ENCODE results near the gene LAMC3. TPM values are rescaled to one million over a fixed set of nuclear protein-coding genes. Genes with fewer than 3 reads are reported as not detected.

LAMC3 gene
- total and polyA plus RNA-seq, 3 donors from 2014 or later = 35.9 to 136 (median 86.3) TPM

DNA sequence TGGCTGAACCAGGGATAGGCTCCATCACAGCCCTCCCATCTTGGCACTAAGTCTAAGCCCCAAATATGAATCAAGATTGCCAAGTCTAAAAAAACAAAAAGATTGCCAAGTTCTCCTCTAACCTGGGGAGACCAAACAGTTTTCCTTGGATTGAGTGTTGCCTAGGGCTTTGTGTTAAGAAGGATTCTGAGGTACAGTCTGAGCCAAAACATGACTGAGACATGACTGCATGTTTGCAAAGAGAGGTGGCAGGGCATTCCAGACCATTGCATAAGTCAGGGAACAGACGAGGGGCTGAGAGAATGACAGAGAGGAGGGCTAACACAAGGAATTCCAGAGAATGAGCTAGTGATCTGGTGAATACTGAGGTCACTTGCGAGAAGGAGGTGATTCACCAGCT lies 11.4 kb downstream of the LAMC3 start:
- no peak for DNase-seq
- Histone ChIP-seq H3K9me3 (no peaks in the 10 kb centered on the region), H3K36me3 (ENCODE audit: low read depth, missing control alignments) (no peaks in the 10 kb centered on the region), H3K4me1 (peaks cover 13% of the 10 kb centered on the region), H3K4me3 (no peak overlapping the region), H3K27me3 (no peaks in the 10 kb centered on the region), H3K27ac (peak overlapping the region; percentile 16 to 72)
- WGBS, 2 donors = 67 to 79% methylated on average over 2 of the region's 2 CpGs
- TF ChIP-seq, protein P1, sequence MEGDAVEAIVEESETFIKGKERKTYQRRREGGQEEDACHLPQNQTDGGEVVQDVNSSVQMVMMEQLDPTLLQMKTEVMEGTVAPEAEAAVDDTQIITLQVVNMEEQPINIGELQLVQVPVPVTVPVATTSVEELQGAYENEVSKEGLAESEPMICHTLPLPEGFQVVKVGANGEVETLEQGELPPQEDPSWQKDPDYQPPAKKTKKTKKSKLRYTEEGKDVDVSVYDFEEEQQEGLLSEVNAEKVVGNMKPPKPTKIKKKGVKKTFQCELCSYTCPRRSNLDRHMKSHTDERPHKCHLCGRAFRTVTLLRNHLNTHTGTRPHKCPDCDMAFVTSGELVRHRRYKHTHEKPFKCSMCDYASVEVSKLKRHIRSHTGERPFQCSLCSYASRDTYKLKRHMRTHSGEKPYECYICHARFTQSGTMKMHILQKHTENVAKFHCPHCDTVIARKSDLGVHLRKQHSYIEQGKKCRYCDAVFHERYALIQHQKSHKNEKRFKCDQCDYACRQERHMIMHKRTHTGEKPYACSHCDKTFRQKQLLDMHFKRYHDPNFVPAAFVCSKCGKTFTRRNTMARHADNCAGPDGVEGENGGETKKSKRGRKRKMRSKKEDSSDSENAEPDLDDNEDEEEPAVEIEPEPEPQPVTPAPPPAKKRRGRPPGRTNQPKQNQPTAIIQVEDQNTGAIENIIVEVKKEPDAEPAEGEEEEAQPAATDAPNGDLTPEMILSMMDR (IDR thresholded peaks at IDR 0.05) = no peak
- TF ChIP-seq POLR2A (IDR thresholded peaks at IDR 0.05) = no peak
- intact Hi-C loops (cut with DNase I; ENCODE audit: low total_unique reads) = no loop called here

DNA sequence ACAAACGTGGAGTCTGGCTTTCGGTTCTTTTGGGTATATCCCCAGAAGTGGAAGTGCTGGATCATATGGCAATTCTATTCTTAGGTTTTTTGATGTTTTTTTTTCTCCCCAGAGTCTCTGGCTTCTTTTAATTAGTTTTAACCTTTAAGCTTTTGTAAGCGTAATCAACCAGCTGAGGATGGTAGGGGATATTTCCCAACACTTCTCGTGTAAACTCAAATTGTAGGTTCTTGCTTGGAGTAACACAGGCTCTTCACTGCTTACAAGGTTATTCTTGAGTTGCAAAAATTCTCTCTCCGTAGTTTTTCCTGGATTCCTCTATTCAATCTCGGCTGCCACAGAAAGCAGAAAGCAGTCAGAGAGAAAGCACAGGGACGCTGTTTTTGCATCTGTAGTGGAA lies 11.9 kb downstream of the LAMC3 start:
- WGBS, 2 donors = 52 to 66% methylated on average over 7 of the region's 7 CpGs
- Histone ChIP-seq H3K27me3 (no peaks in the 10 kb centered on the region), H3K9me3 (no peaks in the 10 kb centered on the region), H3K4me3 (no peak overlapping the region), H3K4me1 (peaks cover 8% of the 10 kb centered on the region), H3K36me3 (ENCODE audit: low read depth, missing control alignments) (no peaks in the 10 kb centered on the region), H3K27ac (peak overlapping the region in 1 of 2 donors; percentile 72)
- no peak for DNase-seq
- intact Hi-C loops (cut with DNase I; ENCODE audit: low total_unique reads) = no loop called here
- no peak for TF ChIP-seq POLR2A (IDR thresholded peaks at IDR 0.05)
- TF ChIP-seq, protein P1 (IDR thresholded peaks at IDR 0.05) = no peak

DNA sequence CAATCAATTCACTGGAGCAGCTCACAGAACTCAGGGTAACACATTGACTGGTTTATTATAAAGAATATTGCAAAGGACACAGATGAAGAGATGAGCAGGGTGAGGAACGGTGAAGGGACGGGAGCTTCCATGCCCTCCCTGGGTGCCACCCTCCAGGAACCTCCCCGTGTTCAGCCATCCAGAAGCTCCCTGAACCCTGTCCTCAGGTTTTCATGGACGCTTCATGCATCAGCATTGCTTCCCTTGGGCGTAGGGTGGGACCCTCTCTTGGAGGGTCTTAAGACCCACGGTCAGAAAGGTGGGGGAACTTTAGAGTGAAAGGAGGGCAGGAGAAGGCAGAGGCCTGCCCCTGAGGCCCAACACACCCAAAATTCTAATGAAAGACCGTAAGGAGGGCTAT lies 12.8 kb downstream of the LAMC3 start:
- H3K4me3 ChIP-seq = no peak overlapping the region
- H3K9me3 ChIP-seq = no peaks in the 10 kb centered on the region
- TF ChIP-seq, protein P1 (IDR thresholded peaks at IDR 0.05) = no peak
- TF ChIP-seq POLR2A (IDR thresholded peaks at IDR 0.05) = no peak
- H3K4me1 ChIP-seq = peaks cover 7% of the 10 kb centered on the region
- 93 to 95% methylated on average over 7 of the region's 7 CpGs for WGBS, 2 donors
- intact Hi-C loops (cut with DNase I; ENCODE audit: low total_unique reads) = no loop called here
- no peak for DNase-seq
- no peaks in the 10 kb centered on the region for H3K36me3 ChIP-seq (ENCODE audit: low read depth, missing control alignments)
- no peaks in the 10 kb centered on the region for H3K27me3 ChIP-seq
- H3K27ac ChIP-seq = peak overlapping the region in 1 of 2 donors; percentile 72

DNA sequence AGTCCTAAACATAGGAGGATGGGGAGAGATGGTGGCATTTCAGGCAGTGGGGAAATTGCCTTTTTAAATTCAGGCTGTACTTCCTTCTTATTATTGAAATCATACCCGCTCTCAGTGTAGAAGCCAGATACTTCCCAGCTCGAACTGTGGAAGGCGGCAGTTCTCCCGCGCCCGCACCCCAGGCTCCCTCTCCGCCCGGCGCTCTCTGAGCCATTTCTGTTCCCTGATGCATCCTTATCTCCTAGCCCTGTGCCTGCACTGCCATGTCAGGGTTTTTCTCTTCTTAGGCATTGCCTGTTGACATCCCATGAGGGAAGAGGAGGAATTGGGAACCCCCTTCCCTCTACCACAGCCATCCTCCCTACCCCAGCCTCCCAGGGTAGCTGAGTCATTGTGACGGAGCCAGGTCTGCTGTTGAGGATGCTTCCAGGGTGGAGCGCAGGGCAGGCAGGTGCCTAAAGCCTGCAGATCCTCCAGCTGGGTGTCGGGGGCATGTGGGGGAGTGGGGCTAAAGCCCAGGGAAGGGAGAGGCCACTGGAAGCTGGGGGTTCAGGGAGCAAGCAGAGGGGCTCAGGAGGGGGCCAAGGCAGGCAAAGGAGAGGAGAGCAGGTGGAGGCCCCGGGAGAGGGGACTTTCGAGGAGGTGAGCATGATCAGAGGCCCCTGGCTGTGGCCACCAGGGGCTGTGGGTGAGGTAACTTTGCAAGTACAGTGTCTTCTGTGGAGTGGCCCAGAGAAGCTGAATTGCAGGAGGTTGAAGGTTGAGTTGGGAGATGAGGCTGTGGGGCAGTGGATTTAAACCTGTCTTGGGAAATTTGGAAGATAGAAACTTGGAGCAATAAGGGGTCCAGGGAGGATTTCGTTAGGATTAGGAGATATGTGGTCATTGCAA lies 16.2 kb downstream of the LAMC3 start:
- Histone ChIP-seq H3K36me3 (ENCODE audit: low read depth, missing control alignments) (no peaks in the 10 kb centered on the region), H3K9me3 (no peaks in the 10 kb centered on the region), H3K4me3 (no peak overlapping the region), H3K27me3 (no peaks in the 10 kb centered on the region), H3K27ac (no peak overlapping the region), H3K4me1 (peaks cover 17% of the 10 kb centered on the region)
- TF ChIP-seq POLR2A (IDR thresholded peaks at IDR 0.05) = no peak
- TF ChIP-seq, protein P1 (IDR thresholded peaks at IDR 0.05) = no peak
- intact Hi-C loops (cut with DNase I; ENCODE audit: low total_unique reads) = no loop called here
- WGBS, 2 donors = 84 to 89% methylated on average over 15 of the region's 15 CpGs
- DNase-seq = no peak

Data from testis (tissue), 3 donors.